Sigmoid colon (tissue), 7 donors: ENCODE results near the gene VMP1. TPM values are rescaled to one million over a fixed set of nuclear protein-coding genes. Genes with fewer than 3 reads are reported as not detected.

Source experiments
- DNase-seq: peaks from one replicate; pipeline ENCODE4 v3.0.0-alpha.2; 2019
- H3K27ac ChIP-seq, 4 donors: fragments of 200-600 bp; sonication (generic); one replicate each; pipeline ENCODE4 v1.5.1; 2016 to 2019; ENCODE audit warnings: mild to moderate bottlenecking in 1 of 4
- H3K27me3 ChIP-seq, 3 donors: fragments of 200-600 bp; sonication (generic); one replicate each; pipeline ENCODE4 v1.5.1; 2019; ENCODE audit warnings: mild to moderate bottlenecking in 1 of 3
- H3K36me3 ChIP-seq, 4 donors: fragments of 200-600 bp; sonication (generic); one replicate each; pipeline ENCODE4 v1.5.1; 2016 to 2019
- H3K4me1 ChIP-seq, 4 donors: fragments of 200-600 bp; sonication (generic); one replicate each; pipeline ENCODE4 v1.5.1; 2017 to 2019
- H3K4me3 ChIP-seq, 4 donors: fragments of 200-600 bp; sonication (generic); one replicate each; pipeline ENCODE4 v1.5.1; 2017 to 2019; ENCODE audit warnings: mild to moderate bottlenecking in 2 of 4, moderate library complexity in 1 of 4
- H3K9me3 ChIP-seq, 4 donors: fragments of 200-600 bp in 3 of 4; sonication (generic) in 3 of 4; one replicate each; pipeline versions ENCODE4 v1.5.1 to v1.6.1; 2013 to 2019
- EP300 ChIP-seq, 4 donors: sonication (generic); formaldehyde crosslinking; IDR thresholded peaks; one replicate each; pipeline ENCODE4 v1.6.1; 2017; ENCODE audit warnings: antibody characterized with exemption in 4 of 4
- POLR2A ChIP-seq, 2 donors: fragments of 450-650 bp; IDR thresholded peaks; one replicate each; pipeline ENCODE4 v1.6.1; 2016; ENCODE audit warnings: antibody characterized with exemption in 2 of 2, mild to moderate bottlenecking in 2 of 2, moderate library complexity in 2 of 2
- POLR2AphosphoS5 ChIP-seq, 4 donors: sonication (generic); formaldehyde crosslinking; IDR thresholded peaks; one replicate each; pipeline ENCODE4 v1.6.1; 2017; ENCODE audit warnings: antibody characterized with exemption in 4 of 4
- WGBS, 2 donors: extraction: QIAGEN DNeasy Blood & Tissue Kit; methylation state at CpG; one replicate each; pipeline ENCODE4 v1.1.7; 2013; 5-methylcytosine and 5-hydroxymethylcytosine counted together
- intact Hi-C: fragments of 100-400 bp; cut with DNase I; formaldehyde crosslinking; loops from one replicate; pipeline ENCODE4 v1.15.1; 2023
- polyA plus RNA-seq, 3 donors: library from polyadenylated mRNA; stranded (reverse); fragments of 200-250 nt; gene quantifications; one replicate each; pipeline ENCODE4 v1.2.3, GENCODE V29; 2013
- total RNA-seq, 4 donors: library from RNA; depleted of rRNA; stranded (reverse); fragments of >200 nt; gene quantifications; one replicate each; pipeline ENCODE4 v1.1.0, GENCODE V29; 2016
- TF ChIP-seq, protein P1 (sequence below), 4 experiments: fragments of 450-650 bp in 3 of 4; fragments of 200-600 bp in 1 of 4; IDR thresholded peaks; one replicate each; pipeline ENCODE4 v1.5.1; 2016 to 2019; ENCODE audit warnings: antibody characterized with exemption in 4 of 4, mild to moderate bottlenecking in 3 of 4, moderate library complexity in 2 of 4
- donor health status: healthy with polysubstance abuse.
- donor health status: Bipolar disorder and iron deficiency.
- donor health status: healthy.

The VMP1 gene
- total and polyA plus RNA-seq, 7 donors: 26.1 to 247 (median 132) TPM

DNA sequence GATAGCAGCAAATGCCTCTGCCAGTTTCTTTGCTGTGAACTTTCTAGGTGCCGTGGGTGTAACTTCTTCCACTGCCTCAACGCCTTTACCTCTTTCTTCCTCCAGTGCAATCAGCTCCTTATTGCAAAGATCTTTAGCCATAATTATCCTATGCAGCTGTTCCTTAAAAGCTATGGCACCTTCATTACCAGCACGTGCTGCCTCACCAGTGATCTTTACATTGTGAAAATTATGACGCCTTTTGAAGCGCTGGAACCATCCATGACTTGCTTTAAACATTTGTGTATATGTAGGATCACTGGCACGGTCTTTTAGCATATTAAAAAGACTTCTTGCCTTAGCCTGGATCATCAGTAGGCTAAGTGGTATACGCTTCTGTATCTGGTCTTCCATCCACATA, 8.2 kb upstream of the VMP1 start:
- no peaks in the 10 kb centered on the region for H3K9me3 ChIP-seq
- intact Hi-C loops: no loop called here
- H3K36me3 ChIP-seq: peaks cover 15 to 65% (median 25%) of the 10 kb centered on the region in 4 donors
- no peak for DNase-seq
- 95 to 96% methylated on average over 7 of the region's 7 CpGs for WGBS, 2 donors
- H3K27me3 ChIP-seq: no peaks in the 10 kb centered on the region
- H3K4me1 ChIP-seq: no peaks in the 10 kb centered on the region
- no peak overlapping the region for H3K4me3 ChIP-seq
- no peak overlapping the region for H3K27ac ChIP-seq
- TF ChIP-seq, protein P1, sequence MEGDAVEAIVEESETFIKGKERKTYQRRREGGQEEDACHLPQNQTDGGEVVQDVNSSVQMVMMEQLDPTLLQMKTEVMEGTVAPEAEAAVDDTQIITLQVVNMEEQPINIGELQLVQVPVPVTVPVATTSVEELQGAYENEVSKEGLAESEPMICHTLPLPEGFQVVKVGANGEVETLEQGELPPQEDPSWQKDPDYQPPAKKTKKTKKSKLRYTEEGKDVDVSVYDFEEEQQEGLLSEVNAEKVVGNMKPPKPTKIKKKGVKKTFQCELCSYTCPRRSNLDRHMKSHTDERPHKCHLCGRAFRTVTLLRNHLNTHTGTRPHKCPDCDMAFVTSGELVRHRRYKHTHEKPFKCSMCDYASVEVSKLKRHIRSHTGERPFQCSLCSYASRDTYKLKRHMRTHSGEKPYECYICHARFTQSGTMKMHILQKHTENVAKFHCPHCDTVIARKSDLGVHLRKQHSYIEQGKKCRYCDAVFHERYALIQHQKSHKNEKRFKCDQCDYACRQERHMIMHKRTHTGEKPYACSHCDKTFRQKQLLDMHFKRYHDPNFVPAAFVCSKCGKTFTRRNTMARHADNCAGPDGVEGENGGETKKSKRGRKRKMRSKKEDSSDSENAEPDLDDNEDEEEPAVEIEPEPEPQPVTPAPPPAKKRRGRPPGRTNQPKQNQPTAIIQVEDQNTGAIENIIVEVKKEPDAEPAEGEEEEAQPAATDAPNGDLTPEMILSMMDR (IDR thresholded peaks at IDR 0.05): no peak
- TF ChIP-seq POLR2A (IDR thresholded peaks at IDR 0.05) (no peak), POLR2AphosphoS5 (IDR thresholded peaks at IDR 0.05) (no peak), EP300 (IDR thresholded peaks at IDR 0.05) (no peak)

DNA sequence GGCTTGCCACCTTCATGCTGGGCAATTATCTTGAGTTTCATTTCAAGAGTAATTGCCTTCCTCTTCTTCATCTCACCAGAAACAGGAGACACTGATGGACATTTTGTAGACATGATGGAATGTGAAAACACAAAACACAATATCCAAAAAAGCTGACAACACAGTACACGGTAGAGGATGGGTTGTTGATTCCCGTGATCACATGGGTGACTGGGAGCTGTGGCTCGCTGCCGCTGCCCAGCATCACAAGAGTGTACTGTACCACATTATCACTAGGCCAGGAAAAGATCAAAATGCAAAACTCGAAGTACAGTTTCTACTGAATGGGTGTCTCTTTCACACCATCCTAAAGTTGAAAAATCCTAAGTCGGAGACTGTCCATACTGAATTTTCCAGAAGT, 7.7 kb upstream of the VMP1 start:
- Histone ChIP-seq H3K27me3 (no peaks in the 10 kb centered on the region), H3K4me1 (peaks cover 0 to 3% (median 0%) of the 10 kb centered on the region in 4 donors), H3K4me3 (no peak overlapping the region), H3K9me3 (no peaks in the 10 kb centered on the region), H3K27ac (no peak overlapping the region), H3K36me3 (peaks cover 10 to 59% (median 21%) of the 10 kb centered on the region in 4 donors)
- intact Hi-C loops: no loop called here
- DNase-seq: no peak
- TF ChIP-seq, protein P1 (IDR thresholded peaks at IDR 0.05): no peak
- TF ChIP-seq EP300 (IDR thresholded peaks at IDR 0.05): no peak
- TF ChIP-seq POLR2AphosphoS5 (IDR thresholded peaks at IDR 0.05): no peak
- no peak for TF ChIP-seq POLR2A (IDR thresholded peaks at IDR 0.05)
- WGBS, 2 donors: 96 to 97% methylated on average over 6 of the region's 6 CpGs

DNA sequence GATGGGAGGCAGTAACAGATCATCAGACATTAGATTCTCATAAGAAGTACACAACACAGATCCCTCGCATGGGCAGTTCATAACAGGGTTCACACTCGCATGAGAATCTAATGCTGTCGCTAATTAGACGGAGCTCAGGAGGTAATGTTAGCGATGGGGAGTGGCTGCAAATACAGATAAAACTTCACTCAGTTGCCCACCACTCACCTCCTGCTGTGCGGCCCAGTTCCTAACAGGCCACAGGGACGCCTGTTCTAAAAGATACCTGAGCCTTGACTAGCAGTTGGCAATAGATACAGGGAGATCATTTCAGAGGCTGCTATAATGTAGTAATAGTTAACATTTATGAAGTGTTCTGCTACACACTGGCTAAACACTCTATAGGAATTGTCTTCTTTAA, 5.2 kb upstream of the VMP1 start:
- Histone ChIP-seq H3K9me3 (no peaks in the 10 kb centered on the region), H3K27ac (no peak overlapping the region), H3K4me3 (no peak overlapping the region), H3K27me3 (no peaks in the 10 kb centered on the region), H3K36me3 (peaks cover 0 to 34% (median 13%) of the 10 kb centered on the region in 4 donors), H3K4me1 (peaks cover 0 to 25% (median 17%) of the 10 kb centered on the region in 4 donors)
- DNase-seq: no peak
- TF ChIP-seq EP300 (IDR thresholded peaks at IDR 0.05): no peak
- no peak for TF ChIP-seq POLR2A (IDR thresholded peaks at IDR 0.05)
- TF ChIP-seq, protein P1 (IDR thresholded peaks at IDR 0.05): no peak
- TF ChIP-seq POLR2AphosphoS5 (IDR thresholded peaks at IDR 0.05): no peak
- 96% methylated on average over 7 of the region's 7 CpGs for WGBS, 2 donors
- intact Hi-C loops: no loop called here

DNA sequence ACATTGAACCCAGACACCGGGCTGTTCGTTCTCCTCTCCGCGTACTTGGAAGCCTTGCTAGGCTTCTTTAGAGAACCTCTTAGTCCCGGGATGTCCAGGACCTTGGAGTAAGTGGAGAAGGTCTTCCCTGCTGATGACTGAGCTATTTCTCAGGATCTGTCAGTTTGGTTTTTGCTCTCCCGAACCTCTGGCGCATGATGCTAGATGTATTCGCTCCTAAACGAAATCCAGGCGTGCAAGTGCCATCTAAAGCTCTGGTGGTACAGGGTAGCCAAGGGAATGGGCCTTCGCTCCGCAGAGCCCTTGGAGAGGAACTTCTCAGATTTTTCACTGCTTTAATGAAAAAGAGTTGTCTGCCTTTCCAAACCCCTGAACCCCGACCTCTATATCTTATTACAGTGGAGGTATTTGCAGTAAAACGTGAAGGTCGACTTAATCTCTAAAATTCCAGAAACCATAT, 547 bp downstream of the VMP1 start:
- TF ChIP-seq, protein P1 (IDR thresholded peaks at IDR 0.05): no peak
- no peak for TF ChIP-seq EP300 (IDR thresholded peaks at IDR 0.05)
- no peak for TF ChIP-seq POLR2A (IDR thresholded peaks at IDR 0.05)
- TF ChIP-seq POLR2AphosphoS5 (IDR thresholded peaks at IDR 0.05): no peak
- Histone ChIP-seq H3K27ac (peak overlapping the region; percentile 89 to 96 (median 92)), H3K4me3 (peak overlapping the region; percentile 64 to 86 (median 80)), H3K27me3 (no peaks in the 10 kb centered on the region), H3K9me3 (no peaks in the 10 kb centered on the region), H3K4me1 (peaks cover 0 to 50% (median 37%) of the 10 kb centered on the region in 4 donors), H3K36me3 (no peaks in the 10 kb centered on the region)
- intact Hi-C loops: loop anchor here (1.0 to 5.0 kb wide), 2 partner anchors 89 to 139 kb away; partner anchors contain the start of gene CLTC
- DNase-seq: no peak
- WGBS, 2 donors: 1 to 2% methylated on average over 15 of the region's 15 CpGs

DNA sequence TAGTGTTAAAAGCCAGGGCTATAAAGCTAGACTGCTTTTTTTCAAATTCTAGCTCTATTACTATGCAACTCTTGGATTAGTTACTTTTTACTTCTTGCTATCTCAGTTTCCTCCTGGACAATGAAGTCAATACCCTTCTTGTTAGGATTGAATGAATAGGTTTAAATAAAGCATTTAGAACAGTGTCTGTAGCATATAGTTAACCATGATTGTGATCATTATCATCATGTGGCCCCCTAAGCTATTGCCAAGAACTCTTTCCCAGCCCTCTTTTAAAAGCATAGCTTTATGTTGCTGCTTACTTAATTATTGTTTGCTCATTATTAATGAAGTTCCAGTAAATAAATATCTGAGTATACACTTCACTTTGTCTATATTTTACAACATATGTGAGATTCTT, 4.5 kb downstream of the VMP1 start:
- H3K27me3 ChIP-seq: no peaks in the 10 kb centered on the region
- TF ChIP-seq POLR2A (IDR thresholded peaks at IDR 0.05) (no peak), POLR2AphosphoS5 (IDR thresholded peaks at IDR 0.05) (no peak), EP300 (IDR thresholded peaks at IDR 0.05) (no peak)
- TF ChIP-seq, protein P1 (IDR thresholded peaks at IDR 0.05): no peak
- H3K4me1 ChIP-seq: peaks cover 0 to 42% (median 29%) of the 10 kb centered on the region in 4 donors
- no peak overlapping the region for H3K4me3 ChIP-seq
- H3K27ac ChIP-seq: no peak overlapping the region
- H3K36me3 ChIP-seq: no peaks in the 10 kb centered on the region
- intact Hi-C loops: no loop called here
- H3K9me3 ChIP-seq: no peaks in the 10 kb centered on the region
- no peak for DNase-seq
